OCI-LY7 (cell line): Measurements from ENCODE around the gene LCMT1. TPM values are rescaled to one million over a fixed set of nuclear protein-coding genes. Genes with fewer than 3 reads are reported as not detected.

ENCODE experiments used
- Bru-seq: library from RNA; stranded (reverse); fragments of 400-500 nt; gene quantifications from one replicate; lab custom pipeline; 2021; lab: Mats Ljungman, UMichigan
- BruChase-seq, 2 experiments: library from RNA; stranded (reverse); fragments of 400-500 nt; gene quantifications; one replicate each; lab custom pipeline; 2021; lab: Mats Ljungman, UMichigan
- BruUV-seq: library from RNA; stranded (reverse); fragments of 400-500 nt; replicated peaks from 2 replicates; lab custom pipeline; 2021; lab: Mats Ljungman, UMichigan
- CTCF ChIA-PET: fragments of 300-600 bp; sonication (Branson Sonifier 250); formaldehyde crosslinking; loops from one replicate; lab custom pipeline; 2022; ENCODE audit warnings: antibody characterized with exemption; ENCODE audit not compliant: unreplicated experiment; lab: Charles Lee
- POLR2A ChIA-PET: fragments of 300-600 bp; sonication (Branson Sonifier 250); formaldehyde crosslinking; loops from one replicate; lab custom pipeline; 2022; ENCODE audit warnings: antibody characterized with exemption; lab: Charles Lee
- DNase-seq: peaks from one replicate; pipeline ENCODE4 v3.0.0-alpha.2; 2015; ENCODE audit warnings: low spot score
- H2AFZ ChIP-seq: fragments of 200-600 bp; sonication (generic), shearing (Covaris generic); 2 replicates; pipeline ENCODE4 v1.6.1; 2014; ENCODE audit warnings: mild to moderate bottlenecking, antibody characterized with exemption, low read length, moderate library complexity
- H3K27ac ChIP-seq: fragments of 200-600 bp; sonication (generic); 2 replicates; pipeline ENCODE4 v1.5.1; 2014; ENCODE audit warnings: mixed run types, low read depth, mild to moderate bottlenecking, moderate library complexity, low read length, inconsistent platforms; ENCODE audit not compliant: poor library complexity, severe bottlenecking
- H3K36me3 ChIP-seq: fragments of 200-600 bp; sonication (generic); 2 replicates; pipeline ENCODE4 v1.6.1; 2014; ENCODE audit warnings: mild to moderate bottlenecking, antibody characterized with exemption, low read length, moderate library complexity, mixed read lengths; ENCODE audit not compliant: insufficient read depth
- H3K4me1 ChIP-seq: fragments of 200-600 bp; sonication (generic); 2 replicates; pipeline ENCODE4 v1.5.1; 2014; ENCODE audit warnings: mild to moderate bottlenecking, low read length; ENCODE audit not compliant: insufficient read depth, poor library complexity, severe bottlenecking
- H3K4me2 ChIP-seq: fragments of 200-600 bp; sonication (generic); 2 replicates; pipeline ENCODE4 v1.6.1; 2014; ENCODE audit warnings: mild to moderate bottlenecking, low read length
- H3K4me3 ChIP-seq: fragments of 200-600 bp; sonication (generic); 2 replicates; pipeline ENCODE4 v1.5.1; 2014; ENCODE audit warnings: mild to moderate bottlenecking, low read depth, low read length; ENCODE audit not compliant: poor library complexity, severe bottlenecking
- H3K79me2 ChIP-seq: fragments of 200-600 bp; sonication (generic); 2 replicates; pipeline ENCODE4 v1.6.1; 2016; ENCODE audit warnings: low read depth, mild to moderate bottlenecking, low read length, moderate library complexity, mixed read lengths; ENCODE audit not compliant: insufficient read depth
- H3K9me2 ChIP-seq: fragments of 200-600 bp; sonication (generic); 2 replicates; pipeline ENCODE4 v1.6.1; 2016; ENCODE audit warnings: mild to moderate bottlenecking, low read length, mixed read lengths; ENCODE audit not compliant: insufficient read depth
- H3K9me3 ChIP-seq: fragments of 200-600 bp; sonication (generic); 2 replicates; pipeline ENCODE4 v1.6.1; 2014; ENCODE audit warnings: mild to moderate bottlenecking, mixed run types, low read length, mixed read lengths
- H4K20me1 ChIP-seq: fragments of 200-600 bp; sonication (generic); 2 replicates; pipeline ENCODE4 v1.6.1; 2014; ENCODE audit warnings: mild to moderate bottlenecking, antibody characterized with exemption, low read length, moderate library complexity, mixed read lengths; ENCODE audit not compliant: insufficient read depth
- EZH2phosphoT487 ChIP-seq: fragments of 200-600 bp; sonication (generic); IDR thresholded peaks from 2 replicates; pipeline ENCODE4 v1.6.1; 2018; ENCODE audit warnings: low read depth, borderline replicate concordance, mild to moderate bottlenecking, mixed run types, antibody characterized with exemption, low read length, moderate library complexity, mixed read lengths
- intact Hi-C: fragments of 100-400 bp; cut with micrococcal nuclease; formaldehyde crosslinking; loops from one replicate; pipeline ENCODE4 v1.10.0; 2022; ENCODE audit not compliant: unreplicated experiment
- long read RNA-seq: library from polyadenylated mRNA; stranded (forward); transcript quantifications from one replicate; pipeline ENCODE4 v2.0.0, GENCODE V29; 2022
- total RNA-seq, 2 experiments: library from RNA; depleted of rRNA in 1 of 2; stranded (reverse); fragments of >200 nt in 1 of 2; shearing (Covaris generic) in 1 of 2; gene quantifications; 2 replicates each; pipeline ENCODE4 v1.2.3, GENCODE V29; 2014 to 2022
- TF ChIP-seq, protein P1 (sequence below): fragments of 200-600 bp; sonication (generic); conservative IDR thresholded peaks from 2 replicates; pipeline ENCODE4 v1.5.1; 2014; ENCODE audit warnings: mild to moderate bottlenecking, antibody characterized with exemption, low read length, moderate library complexity, mixed read lengths

Gene LCMT1
- total RNA-seq (2014; rRNA removed; shearing (Covaris generic)) (19.4 and 31.3 TPM in 2 replicates), total RNA-seq (2022) (41.1 and 42.0 TPM in 2 replicates), Bru-seq, nascent RNA (percentile 65 among the genes with signal in this experiment), BruChase-seq, experiment 1, labeled RNA remaining after a 6-hour chase (percentile 62 among the genes with signal in this experiment), BruChase-seq, experiment 2, labeled RNA remaining after a 2-hour chase (percentile 60 among the genes with signal in this experiment)
- long read RNA-seq, transcript LCMT1-203 (11 exons, 1,368 nt) = major isoform, 38 of 63 reads
- long read RNA-seq, partial matches to known transcripts = 6 of 63 reads
- long read RNA-seq, other reads (novel, unspliced or antisense) = 14 of 63 reads

DNA sequence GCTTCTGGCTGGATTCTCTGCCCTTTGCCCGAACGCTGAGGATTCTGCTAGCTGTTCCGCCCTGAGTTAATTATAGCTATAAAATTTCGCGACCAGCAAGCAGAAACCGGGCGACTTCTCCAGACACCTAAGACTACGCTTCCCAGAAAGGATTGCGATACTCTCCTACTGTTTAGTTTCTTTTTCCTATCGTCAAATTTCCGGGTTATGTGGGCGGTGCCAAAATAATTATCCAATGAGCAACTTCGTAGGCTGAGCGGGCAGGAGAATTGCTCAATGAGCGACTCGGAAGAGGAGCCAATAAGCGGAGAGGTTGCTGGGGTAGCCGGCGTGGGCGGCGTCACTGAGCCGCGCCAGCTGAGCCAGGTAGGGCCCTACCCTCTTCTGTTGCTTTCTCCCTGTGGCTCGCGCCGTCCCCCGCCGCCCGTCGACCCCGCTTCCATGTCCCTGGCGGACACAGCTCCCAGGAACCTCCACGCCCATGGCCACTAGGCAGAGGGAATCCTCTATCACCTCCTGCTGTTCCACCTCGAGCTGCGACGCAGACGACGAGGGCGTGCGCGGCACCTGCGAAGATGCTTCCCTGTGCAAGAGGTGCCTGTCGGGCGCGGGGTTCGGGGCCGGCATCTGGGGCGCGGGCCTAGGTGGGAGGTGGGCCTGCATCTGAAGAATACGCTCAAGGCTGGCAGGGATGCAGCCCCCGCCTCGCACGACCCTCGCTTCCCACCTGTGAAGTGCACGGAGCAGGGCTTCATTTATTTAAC lies at the start of gene LCMT1:
TSS of gene LCMT1 (plus strand) at position 340 of the 764 bp plus-strand sequence. CDS start at position 482, 142 bp downstream.
- Histone ChIP-seq H2AFZ (peak within 1 kb of the TSS; percentile 70), H3K27ac (peak within 1 kb of the TSS; percentile 79), H3K36me3 (no peaks in the 10 kb centered on the region), H3K9me3 (no peaks in the 10 kb centered on the region), H3K4me3 (peak within 1 kb of the TSS; percentile 93), H4K20me1 (no peaks in the 10 kb centered on the region; the same call in 1 of the 2 replicates), H3K9me2 (no peaks in the 10 kb centered on the region), H3K79me2 (peaks cover 36% of the 10 kb centered on the region; the same call in 1 of the 2 replicates), H3K4me1 (peaks cover 29% of the 10 kb centered on the region), H3K4me2 (peak within 1 kb of the TSS; percentile 96)
- peak; percentile 98 for DNase-seq
- TF ChIP-seq, protein P1, sequence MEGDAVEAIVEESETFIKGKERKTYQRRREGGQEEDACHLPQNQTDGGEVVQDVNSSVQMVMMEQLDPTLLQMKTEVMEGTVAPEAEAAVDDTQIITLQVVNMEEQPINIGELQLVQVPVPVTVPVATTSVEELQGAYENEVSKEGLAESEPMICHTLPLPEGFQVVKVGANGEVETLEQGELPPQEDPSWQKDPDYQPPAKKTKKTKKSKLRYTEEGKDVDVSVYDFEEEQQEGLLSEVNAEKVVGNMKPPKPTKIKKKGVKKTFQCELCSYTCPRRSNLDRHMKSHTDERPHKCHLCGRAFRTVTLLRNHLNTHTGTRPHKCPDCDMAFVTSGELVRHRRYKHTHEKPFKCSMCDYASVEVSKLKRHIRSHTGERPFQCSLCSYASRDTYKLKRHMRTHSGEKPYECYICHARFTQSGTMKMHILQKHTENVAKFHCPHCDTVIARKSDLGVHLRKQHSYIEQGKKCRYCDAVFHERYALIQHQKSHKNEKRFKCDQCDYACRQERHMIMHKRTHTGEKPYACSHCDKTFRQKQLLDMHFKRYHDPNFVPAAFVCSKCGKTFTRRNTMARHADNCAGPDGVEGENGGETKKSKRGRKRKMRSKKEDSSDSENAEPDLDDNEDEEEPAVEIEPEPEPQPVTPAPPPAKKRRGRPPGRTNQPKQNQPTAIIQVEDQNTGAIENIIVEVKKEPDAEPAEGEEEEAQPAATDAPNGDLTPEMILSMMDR = no peak
- no peak for TF ChIP-seq EZH2phosphoT487
- BruUV-seq = no TSS peak
- ChIA-PET CTCF (no interaction called here), POLR2A (interaction anchor here (0.6 to 1.7 kb wide), 4 partner anchors 14 to 451 kb away, joined by 3 read pairs; no protein-coding TSS in a partner anchor)
- intact Hi-C loops = no loop called here

DNA sequence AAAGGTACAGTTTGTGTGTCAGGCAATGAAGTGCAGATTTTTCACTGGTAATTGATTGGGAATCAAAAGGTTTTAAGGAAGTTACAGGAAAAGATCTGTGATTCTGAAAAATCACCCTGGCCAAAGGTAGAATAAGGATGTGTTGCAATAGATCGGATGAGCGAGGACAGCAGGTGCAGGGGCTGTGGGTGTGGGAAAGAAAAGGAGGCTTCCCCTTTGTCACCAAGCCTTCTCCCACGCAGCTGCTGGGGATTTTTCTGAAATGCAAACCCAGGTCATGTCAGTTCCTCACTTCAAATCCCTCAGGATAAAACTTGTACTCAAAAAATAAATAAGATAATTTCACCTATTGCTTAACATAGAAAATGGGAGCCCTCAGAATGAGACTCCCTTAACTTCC lies 48.4 kb upstream of the LCMT1 start:
- no TSS peak for BruUV-seq
- POLR2A ChIA-PET = no interaction called here
- DNase-seq = no peak
- H3K36me3 ChIP-seq = no peaks in the 10 kb centered on the region
- H3K9me3 ChIP-seq = no peaks in the 10 kb centered on the region
- peaks cover 43% of the 10 kb centered on the region for H3K4me1 ChIP-seq
- intact Hi-C loops = no loop called here
- H3K9me2 ChIP-seq = no peaks in the 10 kb centered on the region
- CTCF ChIA-PET = no interaction called here
- no peaks in the 10 kb centered on the region for H4K20me1 ChIP-seq
- H3K27ac ChIP-seq = no peak overlapping the region
- H2AFZ ChIP-seq = peak overlapping the region; percentile 59; the same call in 1 of the 2 replicates
- no peak overlapping the region for H3K4me2 ChIP-seq
- H3K4me3 ChIP-seq = no peak overlapping the region
- H3K79me2 ChIP-seq = no peaks in the 10 kb centered on the region
- TF ChIP-seq EZH2phosphoT487 = no peak
- TF ChIP-seq, protein P1 = no peak
